ENCODE results near the gene PPP1R12B.
"Not testable (repeated sequence)": the region's sequence is repeated elsewhere in the genome, so short reads cannot be mapped to it uniquely, and the experiment has no call there.

PPP1R12B gene

GRCh38 chr1:202483362-202483761 is 134.9 kb downstream of the PPP1R12B start:
- not testable (repeated sequence) for DNase-seq (ENCODE audit: low read depth in 2 of 2)

GRCh38 chr1:202484032-202484431 is 135.5 kb downstream of the PPP1R12B start:
- not testable (repeated sequence) for DNase-seq (ENCODE audit: low read depth in 2 of 2)

- DNase-seq (ENCODE audit: low read depth in 2 of 2): not testable (repeated sequence)
These were observed 136.3 kb downstream of the PPP1R12B start for GRCh38 chr1:202484820-202485219.

- not testable (repeated sequence) for DNase-seq (ENCODE audit: low read depth in 2 of 2)
These were observed 139.7 kb downstream of the PPP1R12B start for GRCh38 chr1:202488178-202488649.

GRCh38 chr1:202489101-202489500 is 140.6 kb downstream of the PPP1R12B start:
- DNase-seq (ENCODE audit: low read depth in 2 of 2): not testable (repeated sequence)

GRCh38 chr1:202493112-202493511 is 144.6 kb downstream of the PPP1R12B start:
- DNase-seq (ENCODE audit: low read depth in 2 of 2): not testable (repeated sequence)

GRCh38 chr1:202498542-202498941 is 150.0 kb downstream of the PPP1R12B start:
- no peak for DNase-seq (ENCODE audit: low read depth in 2 of 2)

- not testable (repeated sequence) for DNase-seq (ENCODE audit: low read depth in 2 of 2)
These were observed 151.5 kb downstream of the PPP1R12B start for GRCh38 chr1:202499997-202500396.

GRCh38 chr1:202501281-202501680 is 152.8 kb downstream of the PPP1R12B start:
- no peak for DNase-seq (ENCODE audit: low read depth in 2 of 2)

- DNase-seq (ENCODE audit: low read depth in 2 of 2): no peak
These were observed 156.9 kb downstream of the PPP1R12B start for GRCh38 chr1:202505356-202505755.

GRCh38 chr1:202505880-202506575 is 157.5 kb downstream of the PPP1R12B start:
- DNase-seq (ENCODE audit: low read depth in 2 of 2): not testable (repeated sequence)

- not testable (repeated sequence) for DNase-seq (ENCODE audit: low read depth in 2 of 2)
These were observed 160.4 kb downstream of the PPP1R12B start for GRCh38 chr1:202508863-202509262.

GRCh38 chr1:202513875-202514274 is 165.4 kb downstream of the PPP1R12B start:
- DNase-seq (ENCODE audit: low read depth in 2 of 2): not testable (repeated sequence)

GRCh38 chr1:202516434-202516877 is 168.0 kb downstream of the PPP1R12B start:
- DNase-seq (ENCODE audit: low read depth in 2 of 2): no peak

- not testable (repeated sequence) for DNase-seq (ENCODE audit: low read depth in 2 of 2)
These were observed 168.6 kb downstream of the PPP1R12B start for GRCh38 chr1:202517146-202517545.

- not testable (repeated sequence) for DNase-seq (ENCODE audit: low read depth in 2 of 2)
These were observed 169.7 kb downstream of the PPP1R12B start for GRCh38 chr1:202518180-202518579.

- not testable (repeated sequence) for DNase-seq (ENCODE audit: low read depth in 2 of 2)
These were observed 170.4 kb downstream of the PPP1R12B start for GRCh38 chr1:202518905-202519304.

GRCh38 chr1:202520129-202520856 is 171.8 kb downstream of the PPP1R12B start:
- DNase-seq (ENCODE audit: low read depth in 2 of 2): not testable (repeated sequence)

- not testable (repeated sequence) for DNase-seq (ENCODE audit: low read depth in 2 of 2)
These were observed 172.3 kb downstream of the PPP1R12B start for GRCh38 chr1:202520857-202521216.

- DNase-seq (ENCODE audit: low read depth in 2 of 2): not testable (repeated sequence)
These were observed 173.0 kb downstream of the PPP1R12B start for GRCh38 chr1:202521484-202521883.

- DNase-seq (ENCODE audit: low read depth in 2 of 2): no peak
These were observed 173.4 kb downstream of the PPP1R12B start for GRCh38 chr1:202521886-202522285.

GRCh38 chr1:202526056-202526455 is 177.6 kb downstream of the PPP1R12B start:
- not testable (repeated sequence) for DNase-seq (ENCODE audit: low read depth in 2 of 2)
